ENCODE measurements around the gene ATP2B3. TPM values are rescaled to one million over a fixed set of nuclear protein-coding genes. Genes with fewer than 3 reads are reported as not detected.

The ATP2B3 gene
- total RNA-seq, 1 experiment from 2014 or later = 0.35 TPM

DNA sequence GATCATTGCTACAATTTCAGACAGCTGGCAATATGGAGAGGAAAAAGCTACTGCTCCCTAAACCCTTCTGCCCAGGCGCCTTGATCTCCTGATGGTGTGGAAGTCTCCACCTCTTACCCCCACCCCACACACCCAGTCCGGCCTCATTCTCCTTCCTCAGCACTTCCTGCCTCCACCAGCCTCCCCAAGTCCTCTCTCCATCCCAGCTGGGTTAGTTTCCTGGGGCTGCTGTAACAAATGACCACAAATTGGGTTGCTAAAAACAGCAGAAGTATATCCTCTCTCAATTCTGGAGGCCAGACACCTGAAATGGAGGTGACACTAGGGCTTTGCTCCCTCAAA, 82.6 kb downstream of the ATP2B3 start:
- WGBS (ENCODE audit: extremely low coverage, insufficient read length, low lambda C conversion rate) = no CpG with 5 or more reads among the region's 2 CpGs
- Mint-ChIP-seq H3K9me3 (peaks cover 77 to 80% of the 10 kb centered on the region in 2 experiments), H3K27me3 (ENCODE audit: low read depth) (peaks cover 30% of the 10 kb centered on the region), H3K4me3 (peak overlapping the region; percentile 65 to 80), H3K36me3 (ENCODE audit: insufficient read depth in 1 of 3, low read depth in 3 of 3) (peaks cover 8 to 17% (median 15%) of the 10 kb centered on the region in 3 experiments), H3K4me1 (peaks cover 8 to 10% of the 10 kb centered on the region in 2 experiments), H3K27ac (no peak overlapping the region)
- TF ChIP-seq, protein P1, sequence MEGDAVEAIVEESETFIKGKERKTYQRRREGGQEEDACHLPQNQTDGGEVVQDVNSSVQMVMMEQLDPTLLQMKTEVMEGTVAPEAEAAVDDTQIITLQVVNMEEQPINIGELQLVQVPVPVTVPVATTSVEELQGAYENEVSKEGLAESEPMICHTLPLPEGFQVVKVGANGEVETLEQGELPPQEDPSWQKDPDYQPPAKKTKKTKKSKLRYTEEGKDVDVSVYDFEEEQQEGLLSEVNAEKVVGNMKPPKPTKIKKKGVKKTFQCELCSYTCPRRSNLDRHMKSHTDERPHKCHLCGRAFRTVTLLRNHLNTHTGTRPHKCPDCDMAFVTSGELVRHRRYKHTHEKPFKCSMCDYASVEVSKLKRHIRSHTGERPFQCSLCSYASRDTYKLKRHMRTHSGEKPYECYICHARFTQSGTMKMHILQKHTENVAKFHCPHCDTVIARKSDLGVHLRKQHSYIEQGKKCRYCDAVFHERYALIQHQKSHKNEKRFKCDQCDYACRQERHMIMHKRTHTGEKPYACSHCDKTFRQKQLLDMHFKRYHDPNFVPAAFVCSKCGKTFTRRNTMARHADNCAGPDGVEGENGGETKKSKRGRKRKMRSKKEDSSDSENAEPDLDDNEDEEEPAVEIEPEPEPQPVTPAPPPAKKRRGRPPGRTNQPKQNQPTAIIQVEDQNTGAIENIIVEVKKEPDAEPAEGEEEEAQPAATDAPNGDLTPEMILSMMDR (conservative IDR thresholded peaks at IDR 0.05) = no peak
- DNase-seq = no peak
- Histone ChIP-seq H3K14ac (ENCODE audit: insufficient read depth, low read length) (no peak overlapping the region), H2BK15ac (ENCODE audit: low read depth, low read length) (no peak overlapping the region), H3K23ac (ENCODE audit: insufficient read length, low read depth, low read length) (no peak overlapping the region), H3K79me2 (ENCODE audit: insufficient read depth, low read length) (no peaks in the 10 kb centered on the region), H4K5ac (ENCODE audit: insufficient read length, low read depth, low read length) (no peak overlapping the region), H3K79me1 (ENCODE audit: insufficient read depth, low read depth, low read length, poor library complexity, severe bottlenecking) (no peaks in the 10 kb centered on the region), H2AFZ (ENCODE audit: low read length) (no peak overlapping the region), H3K4me2 (ENCODE audit: insufficient read depth, insufficient read length, low read length) (peak overlapping the region; percentile 89), H3K4ac (ENCODE audit: low read depth, low read length) (no peak overlapping the region), H3K56ac (ENCODE audit: insufficient read length, low read depth, low read length) (no peak overlapping the region), H3K18ac (ENCODE audit: insufficient read length, low read depth, low read length) (no peak overlapping the region), H3K27ac (ENCODE audit: insufficient read length, low read depth, low read length) (no peak overlapping the region), H3T11ph (ENCODE audit: low read length) (no peak overlapping the region), H2BK120ac (ENCODE audit: low read depth, low read length, poor library complexity, severe bottlenecking) (no peak overlapping the region), H3K9ac (ENCODE audit: extremely low read depth, insufficient read length, low read length) (no peak overlapping the region), H3K4me1 (ENCODE audit: insufficient read depth, low read length) (no peaks in the 10 kb centered on the region), H2BK5ac (ENCODE audit: insufficient read length, low read length) (no peak overlapping the region), H2AK5ac (ENCODE audit: insufficient read length, low read length) (no peak overlapping the region), H3K23me2 (ENCODE audit: insufficient read length, low read depth, low read length, poor library complexity, severe bottlenecking) (peaks cover 14% of the 10 kb centered on the region), H4K91ac (ENCODE audit: insufficient read length, low read depth, low read length) (no peak overlapping the region), H2BK20ac (ENCODE audit: low read depth, low read length, poor library complexity, severe bottlenecking) (no peak overlapping the region), H4K20me1 (ENCODE audit: control insufficient read depth, insufficient read depth, insufficient read length) (peaks cover 2% of the 10 kb centered on the region), H3K9me3 (ENCODE audit: control insufficient read depth, low read depth, low read length) (peaks cover 39% of the 10 kb centered on the region), H3K27me3 (ENCODE audit: insufficient read depth, low read length) (no peaks in the 10 kb centered on the region), H2BK12ac (ENCODE audit: insufficient read length, low read depth, low read length) (no peak overlapping the region), H4K8ac (replicated peaks; ENCODE audit: insufficient read length, low read depth, low read length) (no peak overlapping the region)

Measured in H9 (cell line).